Sigmoid colon (tissue), 7 donors: Measurements from ENCODE around the gene HADHB. TPM values are rescaled to one million over a fixed set of nuclear protein-coding genes. Genes with fewer than 3 reads are reported as not detected.
"Not testable (repeated sequence)": the region's sequence is repeated elsewhere in the genome, so short reads cannot be mapped to it uniquely, and the experiment has no call there.

Experiments
- DNase-seq: peaks from one replicate; pipeline ENCODE4 v3.0.0-alpha.2; 2019
- H3K27ac ChIP-seq, 4 donors: fragments of 200-600 bp; sonication (generic); one replicate each; pipeline ENCODE4 v1.5.1; 2016 to 2019; ENCODE audit warnings: mild to moderate bottlenecking in 1 of 4
- H3K27me3 ChIP-seq, 3 donors: fragments of 200-600 bp; sonication (generic); one replicate each; pipeline ENCODE4 v1.5.1; 2019; ENCODE audit warnings: mild to moderate bottlenecking in 1 of 3
- H3K36me3 ChIP-seq, 4 donors: fragments of 200-600 bp; sonication (generic); one replicate each; pipeline ENCODE4 v1.5.1; 2016 to 2019
- H3K4me1 ChIP-seq, 4 donors: fragments of 200-600 bp; sonication (generic); one replicate each; pipeline ENCODE4 v1.5.1; 2017 to 2019
- H3K4me3 ChIP-seq, 4 donors: fragments of 200-600 bp; sonication (generic); one replicate each; pipeline ENCODE4 v1.5.1; 2017 to 2019; ENCODE audit warnings: mild to moderate bottlenecking in 2 of 4, moderate library complexity in 1 of 4
- H3K9me3 ChIP-seq, 4 donors: fragments of 200-600 bp in 3 of 4; sonication (generic) in 3 of 4; one replicate each; pipeline versions ENCODE4 v1.5.1 to v1.6.1; 2013 to 2019
- EP300 ChIP-seq, 4 donors: sonication (generic); formaldehyde crosslinking; IDR thresholded peaks; one replicate each; pipeline ENCODE4 v1.6.1; 2017; ENCODE audit warnings: antibody characterized with exemption in 4 of 4
- POLR2A ChIP-seq, 2 donors: fragments of 450-650 bp; IDR thresholded peaks; one replicate each; pipeline ENCODE4 v1.6.1; 2016; ENCODE audit warnings: antibody characterized with exemption in 2 of 2, mild to moderate bottlenecking in 2 of 2, moderate library complexity in 2 of 2
- POLR2AphosphoS5 ChIP-seq, 4 donors: sonication (generic); formaldehyde crosslinking; IDR thresholded peaks; one replicate each; pipeline ENCODE4 v1.6.1; 2017; ENCODE audit warnings: antibody characterized with exemption in 4 of 4
- WGBS, 2 donors: extraction: QIAGEN DNeasy Blood & Tissue Kit; methylation state at CpG; one replicate each; pipeline ENCODE4 v1.1.7; 2013; 5-methylcytosine and 5-hydroxymethylcytosine counted together
- intact Hi-C: fragments of 100-400 bp; cut with DNase I; formaldehyde crosslinking; loops from one replicate; pipeline ENCODE4 v1.15.1; 2023
- polyA plus RNA-seq, 3 donors: library from polyadenylated mRNA; stranded (reverse); fragments of 200-250 nt; gene quantifications; one replicate each; pipeline ENCODE4 v1.2.3, GENCODE V29; 2013
- total RNA-seq, 4 donors: library from RNA; depleted of rRNA; stranded (reverse); fragments of >200 nt; gene quantifications; one replicate each; pipeline ENCODE4 v1.1.0, GENCODE V29; 2016
- TF ChIP-seq, protein P1 (sequence below), 4 experiments: fragments of 450-650 bp in 3 of 4; fragments of 200-600 bp in 1 of 4; IDR thresholded peaks; one replicate each; pipeline ENCODE4 v1.5.1; 2016 to 2019; ENCODE audit warnings: antibody characterized with exemption in 4 of 4, mild to moderate bottlenecking in 3 of 4, moderate library complexity in 2 of 4
- donor health status: healthy with polysubstance abuse.
- donor health status: Bipolar disorder and iron deficiency.
- donor health status: healthy.

The HADHB gene
- total and polyA plus RNA-seq, 7 donors: 82.8 to 212 (median 120) TPM

DNA sequence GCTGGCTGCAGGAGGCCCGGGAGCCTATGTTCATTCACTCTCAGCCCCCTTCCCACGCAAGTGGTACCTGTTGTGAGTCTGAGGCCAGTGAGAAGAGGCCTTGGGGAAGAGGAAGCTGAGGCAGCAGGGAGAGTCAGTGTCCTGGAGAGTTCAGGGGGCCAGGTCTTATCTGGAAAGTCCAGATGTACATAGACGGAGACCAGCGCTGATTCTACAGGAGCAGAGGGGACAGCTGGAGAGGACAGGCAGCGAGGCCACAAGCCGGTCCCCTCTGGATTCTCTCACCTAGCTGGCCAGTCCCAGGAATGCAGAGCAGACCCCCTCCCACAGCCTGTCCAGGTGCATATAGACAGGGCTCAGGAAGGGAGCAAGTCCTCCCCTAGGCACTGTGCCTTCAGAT, 72.1 kb downstream of the HADHB start:
- 93 to 94% methylated on average over 6 of the region's 6 CpGs for WGBS, 2 donors
- Histone ChIP-seq H3K4me1 (no peaks in the 10 kb centered on the region), H3K27me3 (no peaks in the 10 kb centered on the region), H3K27ac (no peak overlapping the region), H3K36me3 (no peaks in the 10 kb centered on the region), H3K9me3 (no peaks in the 10 kb centered on the region), H3K4me3 (no peak overlapping the region)
- DNase-seq: no peak
- no peak for TF ChIP-seq EP300 (IDR thresholded peaks at IDR 0.05)
- TF ChIP-seq, protein P1, sequence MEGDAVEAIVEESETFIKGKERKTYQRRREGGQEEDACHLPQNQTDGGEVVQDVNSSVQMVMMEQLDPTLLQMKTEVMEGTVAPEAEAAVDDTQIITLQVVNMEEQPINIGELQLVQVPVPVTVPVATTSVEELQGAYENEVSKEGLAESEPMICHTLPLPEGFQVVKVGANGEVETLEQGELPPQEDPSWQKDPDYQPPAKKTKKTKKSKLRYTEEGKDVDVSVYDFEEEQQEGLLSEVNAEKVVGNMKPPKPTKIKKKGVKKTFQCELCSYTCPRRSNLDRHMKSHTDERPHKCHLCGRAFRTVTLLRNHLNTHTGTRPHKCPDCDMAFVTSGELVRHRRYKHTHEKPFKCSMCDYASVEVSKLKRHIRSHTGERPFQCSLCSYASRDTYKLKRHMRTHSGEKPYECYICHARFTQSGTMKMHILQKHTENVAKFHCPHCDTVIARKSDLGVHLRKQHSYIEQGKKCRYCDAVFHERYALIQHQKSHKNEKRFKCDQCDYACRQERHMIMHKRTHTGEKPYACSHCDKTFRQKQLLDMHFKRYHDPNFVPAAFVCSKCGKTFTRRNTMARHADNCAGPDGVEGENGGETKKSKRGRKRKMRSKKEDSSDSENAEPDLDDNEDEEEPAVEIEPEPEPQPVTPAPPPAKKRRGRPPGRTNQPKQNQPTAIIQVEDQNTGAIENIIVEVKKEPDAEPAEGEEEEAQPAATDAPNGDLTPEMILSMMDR (IDR thresholded peaks at IDR 0.05): no peak
- no peak for TF ChIP-seq POLR2AphosphoS5 (IDR thresholded peaks at IDR 0.05)
- no peak for TF ChIP-seq POLR2A (IDR thresholded peaks at IDR 0.05)
- intact Hi-C loops: no loop called here

DNA sequence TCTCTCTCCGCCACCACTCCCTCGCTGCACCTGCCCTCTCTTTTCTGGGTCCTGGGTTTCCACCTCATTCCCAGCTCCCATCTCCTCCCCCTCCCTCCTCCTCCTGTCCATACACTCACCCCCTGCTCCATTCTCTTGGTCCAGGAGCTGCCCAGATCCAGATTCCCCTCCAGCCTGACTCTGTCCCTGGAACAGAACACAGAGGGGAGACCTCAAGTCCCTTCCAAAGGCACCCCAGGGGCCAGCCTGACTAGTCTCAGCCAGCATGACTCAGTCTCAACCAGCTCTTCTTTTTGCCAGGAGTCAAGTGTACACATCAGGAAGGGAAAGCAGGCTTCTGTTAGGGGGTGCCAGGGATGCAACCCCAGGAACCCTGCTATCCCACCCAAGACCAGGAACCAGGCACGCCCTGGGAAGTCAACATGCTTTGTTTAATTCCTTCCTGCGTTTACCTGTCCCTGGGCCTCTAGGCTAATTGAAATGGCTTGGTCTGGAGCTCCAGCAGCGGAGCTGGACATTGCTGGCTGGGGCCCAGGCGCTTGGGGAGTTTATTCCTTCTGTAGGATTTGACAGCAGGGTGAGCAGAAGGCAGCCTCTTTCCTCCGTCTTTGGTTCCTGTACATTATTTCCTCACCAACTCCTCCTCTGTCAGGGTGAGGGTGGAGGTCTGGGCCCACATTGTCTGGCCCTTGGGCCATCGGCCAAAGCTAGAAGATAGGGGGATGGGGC, 72.8 kb downstream of the HADHB start:
- intact Hi-C loops: no loop called here
- Histone ChIP-seq H3K27ac (no peak overlapping the region), H3K4me3 (no peak overlapping the region), H3K36me3 (no peaks in the 10 kb centered on the region), H3K9me3 (no peaks in the 10 kb centered on the region), H3K27me3 (no peaks in the 10 kb centered on the region), H3K4me1 (no peaks in the 10 kb centered on the region)
- 84 to 88% methylated on average over 8 of the region's 8 CpGs for WGBS, 2 donors
- TF ChIP-seq EP300 (IDR thresholded peaks at IDR 0.05): no peak
- TF ChIP-seq POLR2AphosphoS5 (IDR thresholded peaks at IDR 0.05): no peak
- TF ChIP-seq POLR2A (IDR thresholded peaks at IDR 0.05): no peak
- TF ChIP-seq, protein P1 (IDR thresholded peaks at IDR 0.05): no peak
- no peak for DNase-seq

DNA sequence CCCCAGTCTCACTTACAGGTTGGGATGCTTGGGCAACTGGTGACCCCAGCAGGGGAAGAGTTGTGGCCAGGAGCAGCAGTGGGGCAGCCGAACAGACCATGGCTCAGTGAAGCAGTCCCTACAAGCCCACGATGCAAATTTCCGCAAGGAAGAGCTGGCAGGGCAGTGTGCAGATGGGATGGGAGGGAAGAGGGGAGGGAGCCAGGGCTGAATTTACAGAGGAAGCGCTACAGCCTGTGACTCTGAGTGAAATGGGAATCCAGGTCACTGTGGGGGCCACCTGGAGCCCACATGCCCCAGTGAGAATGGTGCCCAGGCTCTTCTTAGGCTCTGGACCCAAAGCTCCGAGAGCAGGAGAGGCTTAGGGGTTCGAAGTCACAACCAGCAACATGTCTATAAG, 74.2 kb downstream of the HADHB start:
- no peaks in the 10 kb centered on the region for H3K27me3 ChIP-seq
- WGBS, 2 donors: 84 to 86% methylated on average over 6 of the region's 6 CpGs
- no peaks in the 10 kb centered on the region for H3K9me3 ChIP-seq
- H3K36me3 ChIP-seq: no peaks in the 10 kb centered on the region
- no peak for TF ChIP-seq POLR2AphosphoS5 (IDR thresholded peaks at IDR 0.05)
- TF ChIP-seq EP300 (IDR thresholded peaks at IDR 0.05): no peak
- TF ChIP-seq, protein P1 (IDR thresholded peaks at IDR 0.05): no peak
- no peak for TF ChIP-seq POLR2A (IDR thresholded peaks at IDR 0.05)
- H3K4me1 ChIP-seq: no peaks in the 10 kb centered on the region
- DNase-seq: no peak
- intact Hi-C loops: no loop called here
- H3K4me3 ChIP-seq: no peak overlapping the region
- no peak overlapping the region for H3K27ac ChIP-seq

DNA sequence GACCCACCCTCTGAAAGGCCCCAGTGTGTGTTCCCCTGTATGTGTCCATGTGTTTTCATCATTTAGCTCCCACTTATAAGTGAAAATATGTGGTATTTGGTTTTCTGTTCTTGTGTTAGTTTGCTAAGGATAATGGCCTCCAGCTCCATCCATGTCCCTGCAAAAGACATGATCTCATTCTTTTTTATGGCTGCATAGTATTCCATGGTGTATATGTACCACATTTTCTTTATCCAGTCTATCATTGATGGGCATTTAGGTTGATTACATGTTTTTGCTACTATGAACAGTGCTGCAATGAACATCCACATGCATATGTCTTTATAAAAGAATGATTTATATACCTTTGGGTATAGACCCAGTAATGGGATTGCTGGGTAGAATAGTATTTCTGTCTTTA, 79.7 kb downstream of the HADHB start:
- intact Hi-C loops, H3K27me3 ChIP-seq, DNase-seq, H3K9me3 ChIP-seq, H3K4me3 ChIP-seq, H3K36me3 ChIP-seq, H3K27ac ChIP-seq, H3K4me1 ChIP-seq: not testable (repeated sequence)

DNA sequence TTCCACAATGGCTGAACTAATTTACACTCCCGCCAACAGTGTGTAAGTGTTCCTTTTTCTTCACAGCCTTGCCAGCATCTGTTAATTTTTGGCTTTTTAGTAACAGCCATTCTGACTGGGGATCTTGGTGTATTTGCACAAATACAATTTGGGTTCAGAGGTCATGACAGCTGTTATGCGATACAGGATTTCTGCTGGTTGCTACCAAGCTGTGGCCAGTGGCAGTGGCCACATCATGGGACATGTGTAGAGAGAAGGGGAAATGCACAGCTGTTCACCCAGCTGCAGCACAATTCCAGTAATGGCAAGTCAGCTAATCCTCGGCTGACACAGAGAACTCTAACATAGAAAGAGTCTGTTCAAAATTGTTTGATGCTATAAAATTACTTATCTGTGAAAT, 80.2 kb downstream of the HADHB start:
- TF ChIP-seq POLR2AphosphoS5 (IDR thresholded peaks at IDR 0.05) (no peak), POLR2A (IDR thresholded peaks at IDR 0.05) (no peak), EP300 (IDR thresholded peaks at IDR 0.05) (no peak)
- TF ChIP-seq, protein P1 (IDR thresholded peaks at IDR 0.05): no peak
- Histone ChIP-seq H3K4me3 (no peak overlapping the region), H3K27ac (no peak overlapping the region), H3K9me3 (no peaks in the 10 kb centered on the region), H3K4me1 (no peaks in the 10 kb centered on the region), H3K36me3 (no peaks in the 10 kb centered on the region), H3K27me3 (no peaks in the 10 kb centered on the region)
- WGBS, 2 donors: 55 to 68% methylated on average over 3 of the region's 3 CpGs
- no peak for DNase-seq
- intact Hi-C loops: no loop called here
